Small intestine (tissue), 7 donors: ENCODE measurements around the gene NSFL1C. TPM values are rescaled to one million over a fixed set of nuclear protein-coding genes. Genes with fewer than 3 reads are reported as not detected.

ENCODE experiments used
- DNase-seq, 2 donors: peaks; one replicate each; pipeline versions ENCODE4 v3.0.0 to v3.0.0-alpha.2; 2013
- FAIRE-seq: peaks from 2 replicates; lab custom pipeline; 2012; peaks lifted over from hg19 to GRCh38; lab: Jason Lieb, UNC
- H3K27ac ChIP-seq, 3 donors: one replicate each; pipeline ENCODE4 v1.5.1; 2013; ENCODE audit warnings: low read length in 2 of 3, mild to moderate bottlenecking in 2 of 3, control low read depth in 1 of 3, inconsistent platforms in 1 of 3, low read depth in 1 of 3, moderate library complexity in 1 of 3
- H3K27me3 ChIP-seq, 3 donors: one replicate each; pipeline ENCODE4 v1.6.1; 2013; ENCODE audit warnings: low read length in 3 of 3, inconsistent platforms in 1 of 3; ENCODE audit not compliant: control insufficient read depth in 3 of 3, insufficient read depth in 3 of 3
- H3K36me3 ChIP-seq, 3 donors: one replicate each; pipeline ENCODE4 v1.6.1; 2013; ENCODE audit warnings: low read length in 3 of 3, inconsistent platforms in 1 of 3, low read depth in 1 of 3, mild to moderate bottlenecking in 1 of 3, moderate library complexity in 1 of 3; ENCODE audit not compliant: control insufficient read depth in 3 of 3, insufficient read depth in 2 of 3
- H3K4me1 ChIP-seq, 3 donors: one replicate each; pipeline ENCODE4 v1.6.1; 2013; ENCODE audit warnings: low read length in 2 of 3, inconsistent platforms in 1 of 3, low read depth in 1 of 3, mild to moderate bottlenecking in 1 of 3, moderate library complexity in 1 of 3; ENCODE audit not compliant: control insufficient read depth in 3 of 3, insufficient read depth in 2 of 3
- H3K4me3 ChIP-seq, 3 donors: one replicate each; pipeline ENCODE4 v1.5.1; 2013; ENCODE audit warnings: low read length in 3 of 3, control low read depth in 1 of 3, inconsistent platforms in 1 of 3, low read depth in 1 of 3, mild to moderate bottlenecking in 1 of 3, moderate library complexity in 1 of 3
- H3K9me3 ChIP-seq, 2 donors: one replicate each; pipeline ENCODE4 v1.6.1; 2013; ENCODE audit warnings: low read depth in 1 of 2, low read length in 1 of 2; ENCODE audit not compliant: control insufficient read depth in 2 of 2, insufficient read depth in 1 of 2
- WGBS, 3 donors: extraction: QIAGEN DNeasy Blood & Tissue Kit; methylation state at CpG; one replicate each; pipeline ENCODE4 v1.1.7; 2013; 5-methylcytosine and 5-hydroxymethylcytosine counted together
- polyA plus RNA-seq, 4 donors: library from polyadenylated mRNA; stranded (reverse) in 3 of 4; unstranded in 1 of 4; fragments of 200-250 nt in 3 of 4; fragments of 120-200 nt in 1 of 4; gene quantifications; one replicate each; pipeline versions ENCODE4 v1.2.1 to v1.2.3, GENCODE V29; 2013
- donor health status: healthy with polysubstance abuse.
- donor health status: control.
- donor health status: control.
- donor health status: Bipolar disorder and iron deficiency.
- donor health status: healthy.

Gene NSFL1C
- polyA plus RNA-seq, 4 donors = 44.7 to 73.1 (median 54.0) TPM

DNA sequence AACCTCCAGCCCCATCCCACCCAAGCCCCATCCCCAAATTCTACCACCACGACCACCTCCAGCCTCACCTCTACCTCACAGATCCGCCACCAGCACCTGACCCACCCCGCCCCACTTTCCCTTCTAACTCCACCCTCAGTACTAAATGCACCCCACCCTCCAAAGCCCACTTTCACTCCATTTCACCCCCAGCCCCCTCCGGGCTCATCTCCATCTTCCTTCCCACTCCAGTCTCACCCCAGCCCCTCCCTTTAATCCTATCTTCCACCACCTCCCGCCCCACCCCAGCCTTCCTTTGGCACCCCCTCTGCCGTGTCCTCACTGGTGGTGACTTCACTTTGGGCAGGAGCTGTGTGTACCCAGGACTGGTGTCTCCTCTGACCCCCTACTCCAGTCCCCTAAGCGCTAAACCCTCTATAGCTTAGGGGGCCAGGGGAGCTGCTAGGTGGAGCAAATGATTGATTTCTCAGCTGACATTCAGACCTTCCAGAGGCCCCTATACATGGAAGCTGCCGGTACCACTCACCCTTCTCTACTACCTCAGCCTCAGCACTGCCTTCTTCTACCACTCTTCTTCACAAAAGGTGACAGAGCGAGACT, 2.8 kb upstream of the NSFL1C start:
- DNase-seq (no peak), FAIRE-seq (no peak)
- no peaks in the 10 kb centered on the region for H3K27me3 ChIP-seq
- no peaks in the 10 kb centered on the region for H3K9me3 ChIP-seq
- peaks cover 13 to 74% (median 14%) of the 10 kb centered on the region in 3 donors for H3K4me1 ChIP-seq
- H3K27ac ChIP-seq = peak overlapping the region in 2 of 3 donors; percentile 29 to 44
- H3K4me3 ChIP-seq = no peak overlapping the region
- H3K36me3 ChIP-seq = no peaks in the 10 kb centered on the region
- 52 to 70% (median 53%) methylated on average over 9 of the region's 9 CpGs for WGBS, 3 donors

GRCh38 chr20:1468117-1468624, 1.5 kb upstream of the NSFL1C start:
- H3K9me3 ChIP-seq = no peaks in the 10 kb centered on the region
- peaks cover 15 to 66% (median 16%) of the 10 kb centered on the region in 3 donors for H3K4me1 ChIP-seq
- peak overlapping the region in 2 of 3 donors; percentile 87 to 90 for H3K27ac ChIP-seq
- FAIRE-seq (no peak), DNase-seq (no peak)
- peak overlapping the region in 1 of 3 donors; percentile 25 for H3K4me3 ChIP-seq
- H3K36me3 ChIP-seq = peaks cover 0 to 4% (median 2%) of the 10 kb centered on the region in 3 donors
- WGBS, 3 donors = 40 to 63% (median 59%) methylated on average over 7 of the region's 7 CpGs
- no peaks in the 10 kb centered on the region for H3K27me3 ChIP-seq

GRCh38 chr20:1467355-1468116, 887 bp upstream of the NSFL1C start:
- peak overlapping the region; percentile 61 to 95 (median 90) for H3K27ac ChIP-seq

DNA sequence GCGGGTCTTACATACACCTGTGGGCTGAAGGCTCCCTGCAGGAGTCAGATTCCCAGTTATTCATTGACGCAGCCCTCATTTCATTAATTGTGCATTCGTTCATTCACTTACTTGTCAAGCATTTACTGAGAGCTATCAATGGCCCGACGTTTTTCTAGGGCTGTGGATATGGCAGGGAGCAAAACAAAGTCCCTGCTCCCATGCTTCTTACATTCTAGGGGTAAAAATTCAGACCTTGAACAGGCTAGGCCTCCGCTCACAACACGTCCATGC, 369 bp upstream of the NSFL1C start:
- Histone ChIP-seq H3K36me3 (peaks cover 0 to 6% (median 2%) of the 10 kb centered on the region in 3 donors), H3K4me3 (peak overlapping the region in 2 of 3 donors; percentile 25 to 85), H3K9me3 (no peaks in the 10 kb centered on the region), H3K4me1 (peaks cover 15 to 55% (median 16%) of the 10 kb centered on the region in 3 donors), H3K27ac (peak overlapping the region; percentile 61 to 95 (median 90)), H3K27me3 (no peaks in the 10 kb centered on the region)
- WGBS, 3 donors = 0 to 4% (median 2%) methylated on average over 6 to 7 of the region's 7 CpGs
- no peak for FAIRE-seq
- no peak for DNase-seq

More at GRCh38 chr20:1467355-1468116, 887 bp upstream of the NSFL1C start:
- WGBS, 3 donors = 4 to 33% (median 19%) methylated on average over 22 of the region's 22 CpGs
- FAIRE-seq = no peak
- peaks cover 15 to 60% (median 16%) of the 10 kb centered on the region in 3 donors for H3K4me1 ChIP-seq
- no peaks in the 10 kb centered on the region for H3K9me3 ChIP-seq
- H3K27me3 ChIP-seq = no peaks in the 10 kb centered on the region
- H3K4me3 ChIP-seq = peak overlapping the region in 2 of 3 donors; percentile 25 to 85
- DNase-seq = peak; percentile 81 to 87
- H3K36me3 ChIP-seq = peaks cover 0 to 6% (median 2%) of the 10 kb centered on the region in 3 donors

DNA sequence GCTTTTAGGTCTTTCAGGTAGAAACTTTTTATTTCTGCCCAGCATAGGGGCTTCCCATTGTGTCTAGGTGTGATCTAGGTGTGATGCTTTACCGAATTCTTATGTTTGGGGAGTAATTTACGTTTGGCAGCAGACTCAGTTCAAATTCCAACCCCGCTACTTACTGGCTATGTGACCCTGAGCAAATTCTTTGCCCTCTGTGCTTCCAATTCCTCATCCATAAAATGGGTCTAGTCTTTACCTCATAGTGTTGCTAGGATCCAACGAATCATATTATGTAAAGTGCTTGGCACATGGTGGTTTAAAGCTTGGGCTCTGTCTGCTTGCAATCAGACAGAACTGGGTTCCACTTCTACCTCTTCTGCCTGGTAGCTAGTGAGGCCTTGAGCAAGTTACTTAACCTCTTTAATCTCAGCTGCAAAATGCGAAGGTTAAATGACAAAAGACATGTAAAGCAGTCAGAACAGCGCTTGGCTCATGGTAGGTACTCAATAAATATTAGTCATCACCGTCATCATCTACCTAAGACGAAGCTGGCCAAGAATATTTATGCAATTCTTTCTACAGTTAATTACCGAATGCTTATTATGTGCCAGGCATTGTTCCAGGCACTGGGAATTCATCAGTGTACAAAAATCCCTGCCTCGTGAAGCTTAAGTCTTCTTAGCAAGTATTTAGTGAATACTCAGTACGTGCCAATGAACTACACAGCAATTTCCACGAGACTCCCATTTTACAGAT, 1.0 kb downstream of the NSFL1C start:
- Histone ChIP-seq H3K27me3 (no peaks in the 10 kb centered on the region), H3K4me1 (peaks cover 14 to 42% (median 16%) of the 10 kb centered on the region in 3 donors), H3K4me3 (peak overlapping the region; percentile 79 to 90 (median 85)), H3K27ac (peak overlapping the region in 2 of 3 donors; percentile 78 to 92), H3K36me3 (peaks cover 0 to 8% (median 6%) of the 10 kb centered on the region in 3 donors), H3K9me3 (no peaks in the 10 kb centered on the region)
- FAIRE-seq = no peak
- WGBS, 3 donors = 12 to 34% (median 22%) methylated on average over 12 of the region's 12 CpGs
- peak in 1 of 2 donors; percentile 53 for DNase-seq

DNA sequence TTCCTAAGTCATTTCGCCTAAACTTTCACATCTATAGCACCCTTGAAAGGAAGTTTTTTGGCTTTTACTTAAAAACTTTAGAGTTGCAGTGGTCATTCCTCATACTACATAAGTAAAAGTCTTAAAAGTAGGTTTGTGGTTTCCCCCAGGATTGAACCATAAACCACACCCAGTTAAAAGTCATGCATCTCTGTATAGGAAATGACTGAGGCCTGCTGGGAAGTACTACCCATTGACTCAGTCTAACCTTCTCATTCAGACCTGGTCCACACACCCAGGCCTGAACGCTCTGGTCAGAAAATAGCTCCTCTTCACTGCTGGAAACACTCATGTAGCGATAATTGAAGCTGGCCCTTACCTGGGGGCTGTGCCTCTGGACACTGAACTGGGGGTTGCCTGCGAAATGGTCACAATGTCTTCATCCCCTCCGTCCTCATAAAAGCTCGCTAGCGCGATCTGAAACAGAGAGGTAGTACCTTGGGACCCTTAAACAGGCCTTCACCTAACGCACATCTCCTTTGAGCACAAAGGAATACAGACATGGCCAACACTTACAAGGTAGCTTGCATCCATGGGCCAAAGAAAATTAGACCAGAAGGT, 2.6 kb downstream of the NSFL1C start:
- 92 to 94% (median 94%) methylated on average over 9 of the region's 9 CpGs for WGBS, 3 donors
- DNase-seq = no peak
- H3K27ac ChIP-seq = no peak overlapping the region

GRCh38 chr20:1462834-1463233, 3.8 kb downstream of the NSFL1C start:
- H3K4me1 ChIP-seq = peaks cover 8 to 18% (median 9%) of the 10 kb centered on the region in 3 donors
- no peaks in the 10 kb centered on the region for H3K27me3 ChIP-seq
- no peak overlapping the region for H3K27ac ChIP-seq
- H3K4me3 ChIP-seq = no peak overlapping the region
- DNase-seq (no peak), FAIRE-seq (no peak)
- H3K9me3 ChIP-seq = no peaks in the 10 kb centered on the region
- WGBS, 3 donors = 65 to 72% (median 71%) methylated on average over 3 of the region's 3 CpGs
- H3K36me3 ChIP-seq = peaks cover 0 to 9% (median 8%) of the 10 kb centered on the region in 3 donors

More for the DNA sequence above, 2.6 kb downstream of the NSFL1C start:
- Histone ChIP-seq H3K4me3 (no peak overlapping the region), H3K4me1 (peaks cover 9 to 30% (median 10%) of the 10 kb centered on the region in 3 donors), H3K36me3 (peaks cover 0 to 9% (median 8%) of the 10 kb centered on the region in 3 donors), H3K9me3 (no peaks in the 10 kb centered on the region), H3K27me3 (no peaks in the 10 kb centered on the region)
- FAIRE-seq = no peak
